CD4-positive, alpha-beta T cell treated with Interferon alpha-2 for 1 hour (primary cell): Measurements from ENCODE around the gene FAM219A.
A peak's percentile ranks its signal among the peaks of the same experiment; 100 is the strongest.
"Not testable (repeated sequence)": the region's sequence is repeated elsewhere in the genome, so short reads cannot be mapped to it uniquely, and the experiment has no call there.

Experiments
- DNase-seq, 2 donors: peaks; one replicate each; pipeline ENCODE4 v3.0.0-alpha.2; 2020 to 2022

Gene FAM219A

DNA sequence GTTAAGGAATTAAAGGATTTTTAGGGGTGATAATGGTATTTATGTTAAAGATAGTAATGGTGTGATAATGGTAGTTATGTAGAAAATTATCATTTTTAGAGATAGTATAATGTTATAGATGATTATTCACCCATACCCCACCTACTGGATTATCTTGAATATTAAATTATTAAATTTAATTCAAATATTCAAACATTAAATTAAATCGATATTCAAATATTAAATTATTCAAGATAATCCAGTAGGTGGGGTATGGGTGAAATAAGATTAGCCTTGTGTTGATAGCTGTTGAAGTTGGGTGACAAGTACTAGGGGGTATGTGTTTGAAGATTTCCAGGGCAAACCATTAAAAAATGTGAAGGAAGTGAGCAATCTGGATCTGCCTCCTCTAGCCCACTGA, 15.6 kb downstream of the FAM219A start:
- DNase-seq, result no peak

- no peak for DNase-seq
Observed at GRCh38 chr9:34440017-34440416, 18.4 kb downstream of the FAM219A start.

DNA sequence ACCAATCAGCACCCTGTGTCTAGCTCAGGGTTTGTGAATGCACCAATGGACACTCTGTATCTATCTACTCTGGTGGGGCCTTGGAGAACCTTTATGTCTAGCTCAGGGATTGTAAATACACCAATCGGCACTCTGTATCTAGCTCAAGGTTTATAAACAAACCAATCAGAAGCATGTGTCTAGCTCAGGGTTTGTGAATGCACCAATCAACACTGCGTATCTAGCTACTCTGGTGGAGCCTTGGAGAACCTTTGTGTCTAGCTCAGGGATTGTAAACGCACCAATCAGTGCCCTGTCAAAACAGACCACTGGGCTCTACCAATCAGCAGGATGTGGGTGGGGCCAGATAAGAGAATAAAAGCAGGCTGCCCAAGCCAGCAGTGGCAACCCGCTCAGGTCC, 19.9 kb downstream of the FAM219A start:
- not testable (repeated sequence) for DNase-seq

DNA sequence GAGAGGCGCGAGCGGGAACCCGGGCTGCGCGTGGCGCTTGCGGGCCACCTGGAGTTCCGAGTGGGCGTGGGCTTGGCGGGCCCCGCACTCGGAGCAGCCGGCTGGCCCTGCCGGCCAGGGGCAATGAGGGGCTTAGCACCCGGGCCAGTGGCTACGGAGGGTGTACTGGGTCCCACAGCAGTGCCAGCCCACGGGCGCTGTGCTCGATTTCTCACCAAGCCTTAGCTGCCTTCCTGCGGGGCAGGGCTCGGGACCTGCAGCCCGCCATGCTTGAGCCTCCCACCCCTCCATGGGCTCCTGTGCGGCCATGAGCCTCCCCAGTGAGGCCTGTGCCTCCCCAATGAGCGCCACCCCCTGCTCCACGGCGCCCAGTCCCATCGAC, 20.5 kb downstream of the FAM219A start:
- DNase-seq, result not testable (repeated sequence)

DNA sequence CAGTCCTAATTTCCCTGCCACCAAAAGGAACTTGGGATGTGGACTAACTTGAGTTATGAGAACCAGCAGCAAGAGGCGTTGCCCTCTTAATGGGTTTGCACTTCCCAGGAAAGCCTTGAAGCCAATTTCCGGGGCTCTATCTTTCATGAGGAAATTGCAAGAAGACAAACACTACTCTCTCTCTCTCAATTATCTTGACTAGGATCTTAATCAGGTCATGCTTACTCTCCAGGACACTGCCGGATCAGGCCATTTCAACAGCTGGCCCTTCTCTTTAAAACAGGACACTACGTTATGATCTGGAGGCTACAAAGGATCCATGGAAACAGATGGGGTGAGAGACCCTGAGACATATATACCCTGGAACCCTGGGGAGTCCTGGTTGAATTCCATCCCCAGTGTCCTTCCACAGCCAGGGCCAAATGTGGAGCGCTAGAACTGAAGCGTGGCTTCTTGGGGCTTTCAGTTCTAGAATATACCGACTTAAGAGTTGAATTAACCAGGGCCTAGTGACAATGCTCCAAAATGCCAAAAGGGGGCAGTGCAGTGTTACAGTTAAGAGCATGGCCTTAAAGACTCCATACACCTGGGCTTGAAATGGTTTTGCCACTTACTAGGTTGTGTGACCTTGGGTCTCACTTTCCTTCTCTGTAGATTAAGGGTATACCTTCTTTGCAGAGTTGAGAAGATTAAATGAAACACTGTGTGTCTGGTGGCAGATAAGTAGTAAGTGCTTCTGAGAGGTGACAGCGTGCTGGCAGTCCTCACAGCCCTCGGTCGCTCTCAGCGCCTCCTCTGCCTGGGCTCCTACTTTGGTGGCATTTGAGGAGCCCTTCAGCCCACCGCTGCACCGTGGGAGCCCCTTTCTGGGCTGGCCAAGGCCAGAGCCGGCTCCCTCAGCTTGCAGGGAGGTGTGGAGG, 21.1 kb downstream of the FAM219A start:
- DNase-seq, result peak; percentile 68 to 75

DNA sequence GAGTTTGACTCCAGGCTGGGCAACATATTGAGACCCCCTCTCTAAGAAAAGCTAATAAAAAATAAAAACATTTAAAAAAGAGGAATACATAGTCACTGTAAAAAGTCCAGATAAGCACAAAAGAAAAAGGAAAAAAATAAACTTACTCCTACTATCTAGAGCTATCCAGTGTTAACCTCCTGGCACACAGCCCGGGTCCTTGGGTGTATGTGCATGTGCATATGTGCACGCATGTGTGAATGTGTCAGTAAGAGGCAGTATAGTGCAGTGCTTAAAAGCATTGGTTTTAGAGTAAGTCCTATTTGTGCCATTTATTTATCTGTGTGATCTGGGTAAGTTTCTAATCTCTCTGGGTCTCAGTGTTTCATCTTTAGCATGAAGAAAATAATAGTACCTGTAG, 26.7 kb downstream of the FAM219A start:
- no peak for DNase-seq

GRCh38 chr9:34430843-34431437, 27.4 kb downstream of the FAM219A start:
- no peak for DNase-seq

- DNase-seq, result no peak
Observed at GRCh38 chr9:34428325-34428958, 29.9 kb downstream of the FAM219A start.

- no peak for DNase-seq
Observed at GRCh38 chr9:34426347-34427074, 31.9 kb downstream of the FAM219A start.

GRCh38 chr9:34419716-34420504, 38.5 kb downstream of the FAM219A start:
- DNase-seq, result no peak

GRCh38 chr9:34417734-34418133, 40.6 kb downstream of the FAM219A start:
- DNase-seq, result no peak

- peak in 1 of 2 donors; percentile 15 for DNase-seq
Observed at GRCh38 chr9:34413231-34413852, 45.0 kb downstream of the FAM219A start.

DNA sequence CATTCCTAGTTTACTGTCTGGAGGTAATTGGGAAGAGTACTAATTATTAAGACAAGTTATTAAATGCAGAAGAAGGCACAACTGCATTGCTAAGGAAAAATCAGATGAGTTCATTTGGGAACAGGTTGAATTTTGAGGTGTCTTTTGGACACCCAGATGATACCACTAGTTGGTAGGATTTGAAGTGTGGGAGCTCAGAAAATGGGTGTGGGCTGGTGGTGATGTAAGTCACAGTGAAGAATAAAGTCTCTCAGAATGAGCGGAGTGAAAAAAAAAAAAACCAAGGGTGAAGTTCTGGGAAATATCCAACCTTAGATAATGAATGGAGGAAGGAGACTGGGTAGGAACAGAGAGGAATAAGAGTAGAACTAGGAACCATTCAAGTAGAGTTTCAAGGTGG, 46.0 kb downstream of the FAM219A start:
- DNase-seq, result no peak

- DNase-seq, result no peak
Observed at GRCh38 chr9:34409154-34409553, 49.2 kb downstream of the FAM219A start.

GRCh38 chr9:34408173-34408572, 50.2 kb downstream of the FAM219A start:
- DNase-seq, result no peak

- no peak for DNase-seq
Observed at GRCh38 chr9:34406219-34406618, 52.2 kb downstream of the FAM219A start.

DNA sequence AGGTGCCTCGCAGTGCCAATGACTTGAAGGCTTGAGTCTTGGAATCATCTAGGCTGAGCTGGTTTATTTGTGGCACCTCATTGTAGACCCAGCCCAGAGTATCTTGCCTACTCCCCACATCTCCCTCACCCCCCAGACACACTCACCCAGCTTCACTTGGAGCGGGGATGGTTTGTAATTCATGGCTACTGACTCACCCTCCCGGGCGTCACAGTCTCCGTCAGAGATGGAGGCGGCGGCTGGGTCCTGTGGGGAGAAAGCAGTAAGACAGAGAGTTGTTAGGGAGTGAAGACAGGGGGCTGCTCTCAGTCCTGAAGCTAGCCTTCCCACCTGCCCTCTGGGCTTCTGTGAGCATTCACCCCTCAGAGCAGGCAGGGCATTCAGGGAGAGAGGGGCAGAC, 52.7 kb downstream of the FAM219A start:
- no peak for DNase-seq

GRCh38 chr9:34403554-34404380, 54.6 kb downstream of the FAM219A start:
- peak; percentile 30 to 61 for DNase-seq

GRCh38 chr9:34400686-34401602, 57.4 kb downstream of the FAM219A start:
- DNase-seq, result no peak

- DNase-seq, result no peak
Observed at GRCh38 chr9:34400275-34400674, 58.1 kb downstream of the FAM219A start.
